Muscle layer of colon (tissue), 2 donors: ENCODE measurements around the gene TNPO3.

Experiments
- H3K27ac ChIP-seq: one replicate; pipeline ENCODE4 v1.7.0; 2013; ENCODE audit warnings: low read depth, mild to moderate bottlenecking, low read length, moderate library complexity
- H3K27me3 ChIP-seq, 2 donors: one replicate each; pipeline ENCODE4 v1.7.0; 2013; ENCODE audit warnings: low read length in 2 of 2, mild to moderate bottlenecking in 2 of 2; ENCODE audit not compliant: insufficient read depth in 2 of 2, control insufficient read depth in 1 of 2
- H3K36me3 ChIP-seq: one replicate; pipeline ENCODE4 v1.7.0; 2013; ENCODE audit warnings: mild to moderate bottlenecking, low read length; ENCODE audit not compliant: insufficient read depth
- H3K4me1 ChIP-seq: one replicate; pipeline ENCODE4 v1.7.0; 2013; ENCODE audit warnings: mild to moderate bottlenecking, low read length; ENCODE audit not compliant: insufficient read depth
- H3K4me3 ChIP-seq, 2 donors: one replicate each; pipeline ENCODE4 v1.7.0; 2013; ENCODE audit warnings: low read length in 2 of 2, low read depth in 1 of 2, mild to moderate bottlenecking in 1 of 2, moderate library complexity in 1 of 2
- H3K9ac ChIP-seq: one replicate; pipeline ENCODE4 v1.7.0; 2013; ENCODE audit warnings: low read length
- H3K9me3 ChIP-seq: one replicate; pipeline ENCODE4 v1.7.0; 2013; ENCODE audit warnings: mild to moderate bottlenecking, low read length
- donor health status: abdominal sarcoma.
- donor health status: Adenocarcinoma of cecum.

The TNPO3 gene

GRCh38 chr7:128941323-128941890 lies 113.5 kb downstream of the TNPO3 start:
- Histone ChIP-seq H3K9me3 (no peaks in the 10 kb centered on the region), H3K9ac (no peak overlapping the region), H3K36me3 (no peaks in the 10 kb centered on the region), H3K27me3 (peaks cover 0 to 30% of the 10 kb centered on the region in 2 donors), H3K4me3 (no peak overlapping the region), H3K27ac (no peak overlapping the region), H3K4me1 (no peaks in the 10 kb centered on the region)

GRCh38 chr7:128940494-128941322 lies 114.2 kb downstream of the TNPO3 start:
- Histone ChIP-seq H3K27ac (no peak overlapping the region), H3K9me3 (no peaks in the 10 kb centered on the region), H3K4me3 (no peak overlapping the region), H3K36me3 (no peaks in the 10 kb centered on the region), H3K4me1 (no peaks in the 10 kb centered on the region), H3K9ac (no peak overlapping the region), H3K27me3 (peaks cover 0 to 30% of the 10 kb centered on the region in 2 donors)

- Histone ChIP-seq H3K9ac (no peak overlapping the region), H3K4me1 (no peaks in the 10 kb centered on the region), H3K4me3 (no peak overlapping the region), H3K27ac (no peak overlapping the region), H3K9me3 (no peaks in the 10 kb centered on the region), H3K27me3 (peaks cover 0 to 30% of the 10 kb centered on the region in 2 donors), H3K36me3 (no peaks in the 10 kb centered on the region)
These were observed 115.0 kb downstream of the TNPO3 start for GRCh38 chr7:128939861-128940410.

- no peak overlapping the region for H3K4me3 ChIP-seq
- no peaks in the 10 kb centered on the region for H3K9me3 ChIP-seq
- no peak overlapping the region for H3K9ac ChIP-seq
- H3K36me3 ChIP-seq, result no peaks in the 10 kb centered on the region
- H3K4me1 ChIP-seq, result no peaks in the 10 kb centered on the region
- H3K27ac ChIP-seq, result no peak overlapping the region
- peaks cover 0 to 30% of the 10 kb centered on the region in 2 donors for H3K27me3 ChIP-seq
These were observed 115.6 kb downstream of the TNPO3 start for GRCh38 chr7:128939075-128939860.

GRCh38 chr7:128938544-128939074 lies 116.3 kb downstream of the TNPO3 start:
- Histone ChIP-seq H3K9me3 (no peaks in the 10 kb centered on the region), H3K27ac (no peak overlapping the region), H3K9ac (no peak overlapping the region), H3K4me1 (no peaks in the 10 kb centered on the region), H3K4me3 (peak overlapping the region; percentile 55 to 64), H3K27me3 (peaks cover 0 to 30% of the 10 kb centered on the region in 2 donors), H3K36me3 (no peaks in the 10 kb centered on the region)

- Histone ChIP-seq H3K4me3 (peak within 1 kb of the TSS; percentile 55 to 64), H3K27ac (no peak within 1 kb of the TSS), H3K27me3 (peaks cover 0 to 34% of the 10 kb centered on the region in 2 donors)
These were observed 117.0 kb downstream of the TNPO3 start, which contains the start of gene IRF5 for GRCh38 chr7:128937647-128938543. Gene IRF5 (plus strand): TSS chr7:128937927. CDS start chr7:128942082, 4,155 bp downstream.

GRCh38 chr7:128937271-128937646 lies 117.7 kb downstream of the TNPO3 start:
- no peaks in the 10 kb centered on the region for H3K4me1 ChIP-seq
- no peak overlapping the region for H3K27ac ChIP-seq
- H3K27me3 ChIP-seq, result peaks cover 0 to 34% of the 10 kb centered on the region in 2 donors
- H3K9me3 ChIP-seq, result no peaks in the 10 kb centered on the region
- no peaks in the 10 kb centered on the region for H3K36me3 ChIP-seq
- H3K9ac ChIP-seq, result no peak overlapping the region
- H3K4me3 ChIP-seq, result peak overlapping the region in 1 of 2 donors; percentile 55

More at GRCh38 chr7:128937647-128938543, 117.0 kb downstream of the TNPO3 start, which contains the start of gene IRF5:
- Histone ChIP-seq H3K36me3 (no peaks in the 10 kb centered on the region), H3K9ac (no peak within 1 kb of the TSS), H3K9me3 (no peaks in the 10 kb centered on the region), H3K4me1 (no peaks in the 10 kb centered on the region)

- H3K27me3 ChIP-seq, result peaks cover 0 to 34% of the 10 kb centered on the region in 2 donors
- H3K9ac ChIP-seq, result no peak overlapping the region
- no peaks in the 10 kb centered on the region for H3K4me1 ChIP-seq
- no peak overlapping the region for H3K27ac ChIP-seq
- H3K36me3 ChIP-seq, result no peaks in the 10 kb centered on the region
- H3K4me3 ChIP-seq, result no peak overlapping the region
- H3K9me3 ChIP-seq, result no peaks in the 10 kb centered on the region
These were observed 118.1 kb downstream of the TNPO3 start for GRCh38 chr7:128936798-128937197.

GRCh38 chr7:128935342-128935730 lies 119.6 kb downstream of the TNPO3 start:
- peaks cover 0 to 34% of the 10 kb centered on the region in 2 donors for H3K27me3 ChIP-seq
- no peak overlapping the region for H3K27ac ChIP-seq
- H3K36me3 ChIP-seq, result no peaks in the 10 kb centered on the region
- H3K9me3 ChIP-seq, result no peaks in the 10 kb centered on the region
- H3K9ac ChIP-seq, result no peak overlapping the region
- H3K4me3 ChIP-seq, result no peak overlapping the region
- no peaks in the 10 kb centered on the region for H3K4me1 ChIP-seq
